ENCODE measurements around the gene SCN4A.

DNA sequence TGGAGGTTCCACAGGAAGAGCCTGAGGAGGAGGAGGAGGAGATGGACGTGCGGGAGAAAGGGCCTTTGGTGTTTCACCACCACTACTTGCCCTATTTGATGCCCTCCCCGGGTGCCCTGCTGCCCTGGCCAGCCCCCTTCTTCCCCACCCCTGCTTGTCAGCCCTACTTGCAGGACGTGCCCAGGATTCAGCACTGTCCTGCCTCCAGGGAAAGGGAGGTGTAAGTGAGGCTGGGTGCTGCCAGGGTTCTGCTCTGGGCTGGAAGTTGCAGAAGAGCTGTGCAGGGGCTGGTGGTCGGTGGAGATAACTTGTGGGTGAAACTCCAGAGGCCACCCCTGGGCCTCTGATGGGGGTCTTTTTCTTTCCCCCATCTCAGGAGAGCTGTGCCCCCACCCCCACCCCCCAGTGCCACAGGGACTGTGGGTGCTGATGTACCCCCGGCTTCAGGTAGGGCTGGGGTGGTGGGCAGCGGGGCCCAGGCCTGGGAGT lies 28.4 kb upstream of the SCN4A start:
- no peak for TF ChIP-seq EZH2 (IDR thresholded peaks at IDR 0.05; ENCODE audit: low read length, unreplicated experiment)
- TF ChIP-seq, protein P1, sequence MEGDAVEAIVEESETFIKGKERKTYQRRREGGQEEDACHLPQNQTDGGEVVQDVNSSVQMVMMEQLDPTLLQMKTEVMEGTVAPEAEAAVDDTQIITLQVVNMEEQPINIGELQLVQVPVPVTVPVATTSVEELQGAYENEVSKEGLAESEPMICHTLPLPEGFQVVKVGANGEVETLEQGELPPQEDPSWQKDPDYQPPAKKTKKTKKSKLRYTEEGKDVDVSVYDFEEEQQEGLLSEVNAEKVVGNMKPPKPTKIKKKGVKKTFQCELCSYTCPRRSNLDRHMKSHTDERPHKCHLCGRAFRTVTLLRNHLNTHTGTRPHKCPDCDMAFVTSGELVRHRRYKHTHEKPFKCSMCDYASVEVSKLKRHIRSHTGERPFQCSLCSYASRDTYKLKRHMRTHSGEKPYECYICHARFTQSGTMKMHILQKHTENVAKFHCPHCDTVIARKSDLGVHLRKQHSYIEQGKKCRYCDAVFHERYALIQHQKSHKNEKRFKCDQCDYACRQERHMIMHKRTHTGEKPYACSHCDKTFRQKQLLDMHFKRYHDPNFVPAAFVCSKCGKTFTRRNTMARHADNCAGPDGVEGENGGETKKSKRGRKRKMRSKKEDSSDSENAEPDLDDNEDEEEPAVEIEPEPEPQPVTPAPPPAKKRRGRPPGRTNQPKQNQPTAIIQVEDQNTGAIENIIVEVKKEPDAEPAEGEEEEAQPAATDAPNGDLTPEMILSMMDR (conservative IDR thresholded peaks at IDR 0.05; ENCODE audit: low read depth, low read length) = no peak

Measured in PC-3 (cell line).